HG03457 (cell line): Measurements from ENCODE around the gene DDC.
"Not testable (repeated sequence)": the region's sequence is repeated elsewhere in the genome, so short reads cannot be mapped to it uniquely, and the experiment has no call there.

ENCODE experiments used
- ATAC-seq: cut with Tn5 transposase; IDR thresholded peaks from one replicate; pipeline ENCODE4 v1.9.1; 2021; ENCODE audit warnings: moderate number of reproducible peaks; ENCODE audit not compliant: unreplicated experiment

The DDC gene

DNA sequence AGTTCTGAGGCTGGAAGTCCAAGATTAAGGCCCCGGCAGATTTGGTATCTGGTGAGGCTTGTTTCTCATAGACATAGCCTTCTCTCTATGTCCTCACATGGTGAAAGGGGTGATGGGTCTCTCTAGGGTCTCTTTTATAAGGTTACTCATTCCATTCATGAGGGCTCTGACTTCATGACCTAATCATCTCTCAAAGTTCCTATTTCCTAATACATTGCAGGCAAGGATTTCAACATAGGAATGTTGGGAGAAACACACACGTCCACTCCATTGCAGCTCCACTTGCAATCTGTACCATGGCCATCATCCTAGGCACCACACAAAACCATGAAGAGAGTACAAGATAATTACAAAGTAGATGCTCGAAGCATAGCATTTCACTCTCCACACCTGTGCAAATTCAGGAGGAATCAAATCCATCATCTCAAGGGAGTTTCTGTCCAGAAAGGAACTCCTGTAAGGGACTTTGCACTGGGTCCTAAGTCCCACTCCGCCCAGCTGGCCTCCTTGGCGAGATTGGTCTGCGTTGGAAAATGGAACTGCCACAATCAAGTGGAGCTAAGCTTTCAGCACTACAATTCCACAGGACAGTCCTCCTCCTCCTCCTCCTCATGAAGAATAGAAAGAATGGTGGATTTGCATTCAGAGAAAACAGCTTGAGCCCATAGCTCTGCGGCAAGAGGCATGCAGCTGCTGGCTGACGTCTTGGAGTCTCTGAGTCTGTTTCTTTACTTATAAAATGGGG is 8.8 kb downstream of the DDC start:
- ATAC-seq: no peak

DNA sequence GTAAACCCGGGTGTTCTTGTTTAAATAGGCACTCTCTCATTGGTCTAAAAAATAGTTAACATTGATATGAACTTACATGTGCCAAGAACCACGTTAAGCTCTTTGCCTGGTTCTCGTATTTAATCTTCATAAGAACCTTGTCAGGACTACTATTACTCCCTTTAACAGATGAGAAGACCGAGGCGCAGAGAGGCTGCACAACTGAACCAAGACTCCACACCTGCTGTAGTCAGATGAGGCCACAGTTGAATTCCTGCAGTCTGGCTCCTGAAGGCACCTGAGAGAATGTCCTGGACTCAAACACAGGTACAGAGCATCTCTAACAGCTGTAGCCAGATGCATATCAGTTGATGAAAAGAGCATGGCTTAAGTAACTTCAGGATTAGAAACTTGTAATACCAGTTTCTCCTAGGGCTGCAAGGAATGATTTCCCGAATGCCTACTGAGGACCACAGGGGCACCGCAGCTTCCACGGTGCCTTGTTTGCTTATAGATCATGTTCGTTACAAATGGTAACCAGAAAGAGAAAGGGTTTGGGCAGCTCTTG is 9.5 kb downstream of the DDC start:
- no peak for ATAC-seq

GRCh38 chr7:50554431-50555322 is 10.5 kb downstream of the DDC start:
- no peak for ATAC-seq

- no peak for ATAC-seq
These were observed 11.2 kb downstream of the DDC start for GRCh38 chr7:50553973-50554372.

DNA sequence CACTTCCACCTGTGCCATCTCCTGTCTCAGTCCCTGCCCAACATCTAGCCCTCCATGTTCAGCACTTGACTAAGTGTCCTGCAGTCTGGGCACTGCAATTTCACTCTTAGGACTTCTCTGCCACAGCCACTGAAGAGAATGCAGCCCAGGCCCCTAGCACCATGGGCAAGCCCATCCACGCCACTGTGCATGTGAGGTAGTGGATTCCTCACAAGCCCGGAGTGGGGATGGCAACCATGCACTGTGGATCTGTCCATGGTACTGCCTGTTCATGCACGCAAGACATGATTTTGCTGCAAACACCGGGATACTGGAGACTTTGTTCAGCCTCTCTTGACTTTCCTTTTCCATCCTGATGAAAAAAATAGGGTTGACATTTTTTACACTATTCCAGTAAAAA is 12.3 kb downstream of the DDC start:
- no peak for ATAC-seq

GRCh38 chr7:50552139-50552538 is 13.1 kb downstream of the DDC start:
- ATAC-seq: no peak

- ATAC-seq: not testable (repeated sequence)
These were observed 19.6 kb downstream of the DDC start for GRCh38 chr7:50545613-50546012.

DNA sequence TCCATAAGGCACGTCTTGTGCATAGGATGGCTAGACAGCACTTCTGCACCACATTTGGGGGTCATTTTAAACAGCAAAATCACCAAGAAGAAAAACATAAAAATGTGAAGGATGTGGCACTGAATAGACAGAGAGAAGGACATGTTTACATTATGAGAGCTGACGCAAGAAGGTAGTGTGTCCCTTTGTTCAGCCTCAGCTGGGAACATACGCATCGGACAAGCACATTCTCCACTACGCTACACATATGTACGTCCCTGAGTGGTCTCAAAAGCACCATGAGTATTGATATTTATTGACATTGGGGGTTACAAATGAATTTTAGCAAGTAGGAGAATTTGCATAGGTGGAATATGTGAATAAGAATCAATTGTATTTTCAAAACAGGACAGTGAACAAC is 20.2 kb downstream of the DDC start:
- ATAC-seq: no peak

GRCh38 chr7:50543776-50544442 is 21.3 kb downstream of the DDC start:
- no peak for ATAC-seq

DNA sequence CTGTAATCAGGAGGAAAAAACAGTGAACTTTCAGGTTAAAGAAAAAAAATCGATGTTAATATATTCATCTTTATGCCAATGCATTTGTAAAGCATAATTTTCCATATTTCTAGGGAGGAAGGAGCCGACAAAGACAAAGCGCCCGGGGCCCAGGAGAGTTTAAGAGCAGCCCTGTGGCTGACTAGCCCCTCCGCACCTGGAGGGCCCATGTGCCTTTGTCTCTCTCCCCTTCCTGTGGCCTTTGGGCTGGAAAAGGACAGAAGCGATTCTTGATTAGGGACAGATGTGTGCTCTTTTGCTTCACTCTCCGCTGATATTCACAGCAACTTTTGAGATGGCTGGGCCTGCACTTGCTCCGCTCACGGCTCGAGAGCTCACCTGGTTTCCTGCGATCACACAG is 23.1 kb downstream of the DDC start:
- no peak for ATAC-seq

GRCh38 chr7:50540785-50541579 is 24.2 kb downstream of the DDC start:
- no peak for ATAC-seq

GRCh38 chr7:50539725-50540124 is 25.5 kb downstream of the DDC start:
- ATAC-seq: no peak

DNA sequence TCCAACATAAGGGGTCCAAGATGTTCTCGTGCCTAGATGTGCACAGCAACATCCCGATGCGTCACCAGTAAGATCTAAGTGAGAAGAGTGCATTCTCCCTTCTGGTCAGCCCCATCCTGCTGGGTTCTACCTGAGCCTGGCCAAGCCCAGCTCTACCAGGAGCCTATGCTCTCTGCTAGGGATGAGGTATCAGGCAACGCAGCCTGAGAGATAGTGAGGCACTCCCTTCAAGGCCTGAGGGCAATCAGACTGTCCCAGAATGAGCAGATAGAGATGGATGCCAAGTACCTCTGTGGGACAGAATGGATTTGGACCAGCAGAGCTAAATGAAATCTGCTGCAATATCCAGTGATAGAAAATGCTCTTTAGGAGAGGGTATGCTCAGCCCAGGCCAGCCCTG is 26.7 kb downstream of the DDC start:
- ATAC-seq: no peak

GRCh38 chr7:50537417-50537816 is 27.8 kb downstream of the DDC start:
- ATAC-seq: no peak

- not testable (repeated sequence) for ATAC-seq
These were observed 29.9 kb downstream of the DDC start for GRCh38 chr7:50535291-50535711.

DNA sequence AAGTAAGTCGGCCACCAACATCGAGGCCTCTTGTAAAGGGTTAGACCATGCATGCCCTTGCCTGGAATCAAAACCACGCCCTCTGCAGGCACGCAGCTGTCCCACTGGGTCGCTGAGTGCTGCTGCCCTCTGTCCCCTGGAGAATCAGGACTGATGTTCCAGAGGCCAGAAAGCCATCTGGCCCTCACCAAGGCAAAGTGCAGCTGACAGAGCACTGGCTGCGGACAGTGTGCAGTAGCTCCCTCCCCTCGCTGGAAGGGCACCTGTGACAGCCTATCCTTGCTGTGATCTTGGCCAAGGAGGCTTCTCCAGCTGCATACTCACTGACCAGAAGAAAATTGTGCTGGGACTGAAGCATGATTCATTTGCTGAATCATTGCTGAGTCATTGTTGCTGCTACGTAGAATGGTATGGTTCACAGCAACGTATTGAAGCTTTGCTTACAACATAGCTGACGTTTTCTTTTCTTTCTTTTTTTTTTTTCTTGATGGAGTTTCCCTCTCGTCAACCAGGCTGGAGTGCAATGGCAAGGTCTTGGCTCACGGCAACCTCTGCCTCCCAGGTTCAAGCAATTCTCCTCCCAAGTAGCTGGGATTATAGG is 30.4 kb downstream of the DDC start:
- ATAC-seq: no peak

- ATAC-seq: no peak
These were observed 31.3 kb downstream of the DDC start for GRCh38 chr7:50533866-50534265.

GRCh38 chr7:50531928-50532327 is 33.3 kb downstream of the DDC start:
- ATAC-seq: no peak

GRCh38 chr7:50531401-50531911 is 33.7 kb downstream of the DDC start:
- no peak for ATAC-seq

- ATAC-seq: no peak
These were observed 34.4 kb downstream of the DDC start for GRCh38 chr7:50530766-50531165.
